ENCODE results near the gene EPHA8.

GRCh38 chr1:22621761-22622160, 58.5 kb downstream of the EPHA8 start:
- TF ChIP-seq, protein P1, sequence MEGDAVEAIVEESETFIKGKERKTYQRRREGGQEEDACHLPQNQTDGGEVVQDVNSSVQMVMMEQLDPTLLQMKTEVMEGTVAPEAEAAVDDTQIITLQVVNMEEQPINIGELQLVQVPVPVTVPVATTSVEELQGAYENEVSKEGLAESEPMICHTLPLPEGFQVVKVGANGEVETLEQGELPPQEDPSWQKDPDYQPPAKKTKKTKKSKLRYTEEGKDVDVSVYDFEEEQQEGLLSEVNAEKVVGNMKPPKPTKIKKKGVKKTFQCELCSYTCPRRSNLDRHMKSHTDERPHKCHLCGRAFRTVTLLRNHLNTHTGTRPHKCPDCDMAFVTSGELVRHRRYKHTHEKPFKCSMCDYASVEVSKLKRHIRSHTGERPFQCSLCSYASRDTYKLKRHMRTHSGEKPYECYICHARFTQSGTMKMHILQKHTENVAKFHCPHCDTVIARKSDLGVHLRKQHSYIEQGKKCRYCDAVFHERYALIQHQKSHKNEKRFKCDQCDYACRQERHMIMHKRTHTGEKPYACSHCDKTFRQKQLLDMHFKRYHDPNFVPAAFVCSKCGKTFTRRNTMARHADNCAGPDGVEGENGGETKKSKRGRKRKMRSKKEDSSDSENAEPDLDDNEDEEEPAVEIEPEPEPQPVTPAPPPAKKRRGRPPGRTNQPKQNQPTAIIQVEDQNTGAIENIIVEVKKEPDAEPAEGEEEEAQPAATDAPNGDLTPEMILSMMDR (IDR thresholded peaks at IDR 0.05) = no peak
- TF ChIP-seq POLR2A (IDR thresholded peaks at IDR 0.05) = no peak

Measured in tibial nerve (tissue), 3 donors.